Dendritic cell treated with granulocyte-macrophage colony-stimulating factor and Interleukin-4, amounts not matched to agents 40 ng/mL and 50 ng/mL, for 4 days (primary cell): ENCODE measurements around the gene TRIM24.
"Not testable (repeated sequence)": the region's sequence is repeated elsewhere in the genome, so short reads cannot be mapped to it uniquely, and the experiment has no call there.

Experiments
- H3K27ac Mint-ChIP-seq: one replicate; pipeline ENCODE4 v1.8.0; 2022; ENCODE audit warnings: mild to moderate bottlenecking, mixed read lengths
- H3K27me3 Mint-ChIP-seq: one replicate; pipeline ENCODE4 v1.8.0; 2022; ENCODE audit warnings: mild to moderate bottlenecking, mixed read lengths
- H3K36me3 Mint-ChIP-seq: one replicate; pipeline ENCODE4 v1.8.0; 2022; ENCODE audit warnings: low read depth, mixed read lengths
- H3K4me1 Mint-ChIP-seq: one replicate; pipeline ENCODE4 v1.8.0; 2022; ENCODE audit warnings: low read depth, mixed read lengths
- H3K4me3 Mint-ChIP-seq: one replicate; pipeline ENCODE4 v1.8.0; 2022; ENCODE audit warnings: mild to moderate bottlenecking, moderate library complexity, mixed read lengths
- H3K9me3 Mint-ChIP-seq: one replicate; pipeline ENCODE4 v1.8.0; 2022; ENCODE audit warnings: mixed read lengths
- intact Hi-C: fragments of 100-400 bp; cut with micrococcal nuclease; formaldehyde crosslinking; loops from one replicate; pipeline ENCODE4 v1.15.0; 2022

TRIM24 gene

DNA sequence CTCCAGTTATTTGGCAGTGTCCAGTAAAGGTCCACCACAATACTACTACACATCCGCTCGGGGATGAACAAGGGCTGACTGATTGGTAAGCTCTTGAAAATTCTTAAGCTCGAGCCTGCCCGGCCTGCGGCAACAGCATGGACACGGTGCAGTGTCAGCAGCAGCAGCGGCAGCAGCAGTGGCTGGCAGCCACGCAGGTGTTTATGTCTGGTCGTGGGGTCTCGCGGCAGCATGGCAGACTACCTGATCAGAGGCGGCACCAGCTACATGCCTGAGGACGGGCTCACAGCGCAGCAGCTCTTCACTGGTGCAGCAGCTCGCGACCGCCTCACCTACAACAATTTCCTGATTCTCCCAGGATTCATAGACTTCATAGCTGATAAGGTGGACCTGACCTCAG, 19.6 kb upstream of the TRIM24 start:
- intact Hi-C loops: no loop called here
- Mint-ChIP-seq H3K27ac (no peak overlapping the region), H3K36me3 (no peaks in the 10 kb centered on the region), H3K27me3 (no peaks in the 10 kb centered on the region), H3K4me3 (no peak overlapping the region), H3K4me1 (no peaks in the 10 kb centered on the region), H3K9me3 (peaks cover 56% of the 10 kb centered on the region)

DNA sequence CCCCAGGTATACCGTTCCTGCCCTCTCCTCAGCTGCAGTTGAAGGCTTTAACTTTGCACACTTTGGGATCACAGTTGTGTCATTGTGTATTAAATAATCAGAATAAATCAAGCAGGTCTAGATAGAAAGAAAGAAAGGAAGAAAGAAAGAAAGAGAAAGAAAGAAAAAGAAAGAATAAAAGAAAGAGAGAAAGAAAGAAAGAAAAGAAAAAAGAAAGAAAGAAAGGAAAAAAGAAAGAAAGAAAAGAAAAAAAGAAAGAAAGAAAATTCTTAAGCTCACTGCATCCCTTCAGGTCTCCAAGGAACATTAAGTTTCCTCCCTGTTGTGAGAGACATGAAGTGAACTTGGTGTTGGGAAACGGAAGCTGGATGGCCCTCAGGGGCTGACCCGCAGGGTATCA, 17.2 kb upstream of the TRIM24 start:
- no peaks in the 10 kb centered on the region for H3K4me1 Mint-ChIP-seq
- H3K9me3 Mint-ChIP-seq: peaks cover 51% of the 10 kb centered on the region
- H3K27ac Mint-ChIP-seq: no peak overlapping the region
- H3K36me3 Mint-ChIP-seq: no peaks in the 10 kb centered on the region
- intact Hi-C loops: no loop called here
- no peaks in the 10 kb centered on the region for H3K27me3 Mint-ChIP-seq
- H3K4me3 Mint-ChIP-seq: no peak overlapping the region

GRCh38 chr7:138449580-138449979, 10.5 kb upstream of the TRIM24 start:
- intact Hi-C loops: no loop called here
- Mint-ChIP-seq H3K9me3 (peaks cover under 1% of the 10 kb centered on the region), H3K27me3 (no peaks in the 10 kb centered on the region), H3K4me3 (no peak overlapping the region), H3K27ac (no peak overlapping the region), H3K4me1 (peaks cover 5% of the 10 kb centered on the region), H3K36me3 (no peaks in the 10 kb centered on the region)

GRCh38 chr7:138455609-138456008, 4.5 kb upstream of the TRIM24 start:
- Mint-ChIP-seq H3K4me3 (no peak overlapping the region), H3K36me3 (peaks cover 7% of the 10 kb centered on the region), H3K9me3 (peaks cover 7% of the 10 kb centered on the region), H3K27ac (no peak overlapping the region), H3K4me1 (peaks cover 16% of the 10 kb centered on the region), H3K27me3 (no peaks in the 10 kb centered on the region)
- intact Hi-C loops: no loop called here

DNA sequence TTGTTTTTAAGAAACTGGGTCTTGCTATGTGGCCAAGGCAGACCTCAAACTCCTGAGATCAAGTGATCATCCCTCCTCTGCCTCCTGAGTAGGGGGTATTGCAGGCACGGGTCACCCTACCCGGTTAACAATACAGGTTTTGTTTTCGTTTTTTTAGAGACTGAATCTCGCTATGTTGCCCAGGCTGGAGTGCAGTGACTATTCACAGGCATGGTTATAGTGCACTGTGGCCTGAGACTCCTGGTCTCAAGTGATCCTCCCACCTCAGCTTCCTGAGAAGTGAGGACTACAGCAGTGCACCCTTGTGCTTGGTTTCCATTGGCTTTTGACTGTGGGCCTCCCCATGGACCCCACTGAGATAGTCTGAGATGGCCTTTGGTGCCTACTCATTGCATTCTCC, 3.8 kb upstream of the TRIM24 start:
- Mint-ChIP-seq H3K27ac (no peak overlapping the region), H3K4me3 (no peak overlapping the region), H3K4me1 (peaks cover 16% of the 10 kb centered on the region), H3K9me3 (peaks cover 7% of the 10 kb centered on the region), H3K27me3 (no peaks in the 10 kb centered on the region), H3K36me3 (peaks cover 12% of the 10 kb centered on the region)
- intact Hi-C loops: no loop called here

- peaks cover 15% of the 10 kb centered on the region for H3K9me3 Mint-ChIP-seq
- intact Hi-C loops: no loop called here
- peak overlapping the region; percentile 97 for H3K27ac Mint-ChIP-seq
- H3K36me3 Mint-ChIP-seq: peaks cover 20% of the 10 kb centered on the region
- peaks cover 16% of the 10 kb centered on the region for H3K4me1 Mint-ChIP-seq
- no peaks in the 10 kb centered on the region for H3K27me3 Mint-ChIP-seq
- peak overlapping the region; percentile 39 for H3K4me3 Mint-ChIP-seq
Observed at GRCh38 chr7:138458576-138459412, 1.3 kb upstream of the TRIM24 start.

DNA sequence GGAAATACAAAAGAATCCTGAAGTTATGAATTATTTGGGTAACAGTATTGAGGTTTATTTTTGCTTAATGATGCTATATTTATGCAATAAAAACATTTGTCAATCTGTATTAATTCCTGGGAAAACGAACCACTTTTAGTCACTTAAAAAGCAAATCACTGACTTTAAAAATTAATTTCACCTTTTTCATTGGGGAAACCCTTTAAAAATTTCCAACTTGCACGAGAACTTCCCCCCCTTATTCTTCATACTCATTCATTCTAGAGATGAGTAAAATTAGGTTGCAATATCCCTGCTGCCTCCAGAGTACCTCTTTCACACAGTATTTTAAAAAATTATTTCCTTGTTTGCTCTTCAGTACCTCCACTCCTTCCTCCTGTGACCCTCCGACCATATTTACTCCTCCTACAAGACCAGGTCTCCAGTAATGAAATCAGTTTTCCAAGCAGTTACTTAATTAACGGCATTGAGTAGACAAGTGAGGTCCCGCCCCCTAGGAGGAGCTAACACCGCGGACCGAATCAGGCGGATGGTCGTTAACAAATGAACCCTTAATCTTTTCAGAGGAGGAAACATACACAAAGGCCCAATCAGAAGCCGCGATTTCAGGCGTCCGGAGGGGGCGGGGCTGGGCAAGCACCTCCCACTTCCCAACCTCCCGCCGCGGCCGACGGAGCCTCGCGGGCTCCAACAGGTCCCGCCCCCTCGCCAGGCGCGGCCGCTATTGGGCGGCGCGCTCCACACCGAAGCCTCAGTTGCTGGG, 465 bp upstream of the TRIM24 start:
- peaks cover 20% of the 10 kb centered on the region for H3K36me3 Mint-ChIP-seq
- H3K4me3 Mint-ChIP-seq: peak overlapping the region; percentile 93
- H3K27ac Mint-ChIP-seq: peak overlapping the region; percentile 97
- peaks cover 15% of the 10 kb centered on the region for H3K9me3 Mint-ChIP-seq
- intact Hi-C loops: loop anchor here (5.0 to 10.0 kb wide), 2 partner anchors 115 to 457 kb away; partner anchors contain the start of gene CREB3L2
- H3K4me1 Mint-ChIP-seq: peaks cover 21% of the 10 kb centered on the region
- no peaks in the 10 kb centered on the region for H3K27me3 Mint-ChIP-seq

DNA sequence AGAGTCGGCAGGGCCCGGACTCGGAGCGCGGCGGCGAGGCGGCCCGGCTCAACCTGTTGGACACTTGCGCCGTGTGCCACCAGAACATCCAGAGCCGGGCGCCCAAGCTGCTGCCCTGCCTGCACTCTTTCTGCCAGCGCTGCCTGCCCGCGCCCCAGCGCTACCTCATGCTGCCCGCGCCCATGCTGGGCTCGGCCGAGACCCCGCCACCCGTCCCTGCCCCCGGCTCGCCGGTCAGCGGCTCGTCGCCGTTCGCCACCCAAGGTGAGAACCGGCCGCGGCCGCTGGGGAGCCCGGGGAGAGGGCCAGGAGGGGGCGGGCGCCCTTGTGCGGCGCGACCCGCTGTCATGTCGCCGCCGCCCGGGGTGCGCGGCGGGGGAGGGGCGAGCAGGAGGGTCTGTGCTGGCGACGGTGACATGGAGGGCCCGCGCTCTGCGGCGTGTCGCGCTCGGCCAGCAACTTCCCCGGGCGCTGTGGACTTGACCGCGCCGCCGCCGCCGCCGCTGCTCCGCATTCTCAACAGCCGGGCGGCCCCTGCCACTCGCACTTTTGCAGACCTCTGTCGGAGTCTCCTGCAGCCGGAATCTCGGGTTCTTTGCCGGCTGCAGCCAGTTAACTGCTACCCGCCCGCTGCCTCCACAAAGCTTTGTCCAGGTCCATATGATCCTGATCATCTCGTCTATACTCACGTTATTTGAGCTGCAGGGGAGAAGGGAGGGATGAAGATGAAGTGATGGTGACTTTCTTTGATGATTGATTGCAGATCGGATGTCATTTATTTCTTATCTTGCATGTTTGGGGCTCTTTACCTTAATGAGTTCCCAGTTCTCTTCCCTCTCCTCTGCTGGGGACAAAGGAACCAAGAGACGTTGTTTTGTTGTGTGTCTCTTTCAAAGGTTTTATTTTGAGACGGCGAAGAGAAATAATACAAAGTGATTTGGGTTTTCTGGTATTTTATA, 869 bp downstream of the TRIM24 start:
- no peaks in the 10 kb centered on the region for H3K27me3 Mint-ChIP-seq
- intact Hi-C loops: loop anchor here (5.0 to 10.0 kb wide), 2 partner anchors 114 to 459 kb away; partner anchors contain the start of gene CREB3L2
- H3K4me3 Mint-ChIP-seq: peak overlapping the region; percentile 93
- peaks cover 15% of the 10 kb centered on the region for H3K9me3 Mint-ChIP-seq
- H3K36me3 Mint-ChIP-seq: peaks cover 20% of the 10 kb centered on the region
- peaks cover 25% of the 10 kb centered on the region for H3K4me1 Mint-ChIP-seq
- H3K27ac Mint-ChIP-seq: peak overlapping the region; percentile 97

GRCh38 chr7:138463291-138463618, 3.2 kb downstream of the TRIM24 start:
- intact Hi-C loops: loop anchor here (5.0 to 10.0 kb wide), 2 partner anchors 112 to 461 kb away; partner anchors contain the start of gene CREB3L2
- peaks cover 31% of the 10 kb centered on the region for H3K4me1 Mint-ChIP-seq
- peaks cover 14% of the 10 kb centered on the region for H3K9me3 Mint-ChIP-seq
- H3K27me3 Mint-ChIP-seq, H3K27ac Mint-ChIP-seq, H3K4me3 Mint-ChIP-seq: not testable (repeated sequence)
- peaks cover 20% of the 10 kb centered on the region for H3K36me3 Mint-ChIP-seq

- Mint-ChIP-seq H3K27me3 (no peaks in the 10 kb centered on the region), H3K27ac (no peak overlapping the region), H3K4me3 (no peak overlapping the region), H3K4me1 (peaks cover 26% of the 10 kb centered on the region), H3K36me3 (peaks cover 18% of the 10 kb centered on the region), H3K9me3 (peaks cover 7% of the 10 kb centered on the region)
- intact Hi-C loops: loop anchor here (10.0 kb wide), 1 partner anchor 110 kb away; no protein-coding TSS in a partner anchor
Observed at GRCh38 chr7:138465046-138465445, 5.0 kb downstream of the TRIM24 start.

GRCh38 chr7:138466069-138466756, 6.2 kb downstream of the TRIM24 start:
- H3K4me3 Mint-ChIP-seq, H3K9me3 Mint-ChIP-seq: not testable (repeated sequence)

GRCh38 chr7:138468244-138469123, 8.4 kb downstream of the TRIM24 start:
- Mint-ChIP-seq H3K36me3 (peaks cover 5% of the 10 kb centered on the region), H3K4me1 (peaks cover 35% of the 10 kb centered on the region), H3K4me3 (no peak overlapping the region), H3K27me3 (no peaks in the 10 kb centered on the region), H3K9me3 (peaks cover under 1% of the 10 kb centered on the region), H3K27ac (no peak overlapping the region)
- intact Hi-C loops: loop anchor here (10.0 kb wide), 1 partner anchor 106 kb away; no protein-coding TSS in a partner anchor

More at GRCh38 chr7:138466069-138466756, 6.2 kb downstream of the TRIM24 start:
- intact Hi-C loops: loop anchor here (10.0 kb wide), 1 partner anchor 109 kb away; no protein-coding TSS in a partner anchor
- Mint-ChIP-seq H3K4me1 (peaks cover 30% of the 10 kb centered on the region), H3K36me3 (peaks cover 13% of the 10 kb centered on the region)
- H3K27ac Mint-ChIP-seq, H3K27me3 Mint-ChIP-seq: not testable (repeated sequence)
